ENCODE data around the gene EXOC7.

EXOC7 gene

DNA sequence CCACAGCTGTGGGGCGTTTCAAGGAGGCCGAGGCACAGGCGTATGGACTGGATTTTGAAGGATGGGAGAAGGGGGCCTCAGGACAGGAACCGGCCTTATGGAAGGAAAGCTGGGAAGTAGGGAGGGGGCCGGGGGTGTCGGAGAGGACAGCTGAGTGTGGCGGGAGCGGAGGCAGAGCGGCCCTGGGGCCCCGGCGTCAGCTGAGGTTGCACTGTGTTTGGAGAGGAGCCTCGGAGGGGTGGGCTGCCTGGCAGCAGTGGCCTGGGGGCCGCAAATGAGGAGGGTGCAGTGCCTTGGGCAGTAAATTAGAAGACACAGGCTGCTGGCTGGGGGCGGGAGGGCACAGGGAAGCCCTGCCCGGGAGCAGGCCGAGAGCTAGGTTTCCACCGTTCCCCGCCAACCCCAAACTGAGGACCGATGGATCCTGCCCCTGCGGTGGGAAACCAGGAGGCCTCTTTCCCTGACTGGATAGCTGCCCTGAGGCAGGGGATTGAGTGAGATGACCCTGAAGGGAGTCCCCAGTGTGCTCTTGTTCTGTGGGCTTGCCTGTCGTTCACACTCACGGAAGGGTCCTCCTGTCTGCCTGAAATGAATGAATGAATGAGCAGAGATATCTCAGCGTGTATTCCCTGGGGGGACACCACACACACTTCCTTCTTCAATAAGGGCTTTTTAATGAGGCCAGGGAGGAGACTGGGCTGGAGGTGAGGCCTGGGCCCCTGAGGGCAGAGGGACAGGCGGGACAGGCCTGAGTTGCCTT, 19.0 kb upstream of the EXOC7 start:
- no peak for DNase-seq (ENCODE audit: low spot score)

DNA sequence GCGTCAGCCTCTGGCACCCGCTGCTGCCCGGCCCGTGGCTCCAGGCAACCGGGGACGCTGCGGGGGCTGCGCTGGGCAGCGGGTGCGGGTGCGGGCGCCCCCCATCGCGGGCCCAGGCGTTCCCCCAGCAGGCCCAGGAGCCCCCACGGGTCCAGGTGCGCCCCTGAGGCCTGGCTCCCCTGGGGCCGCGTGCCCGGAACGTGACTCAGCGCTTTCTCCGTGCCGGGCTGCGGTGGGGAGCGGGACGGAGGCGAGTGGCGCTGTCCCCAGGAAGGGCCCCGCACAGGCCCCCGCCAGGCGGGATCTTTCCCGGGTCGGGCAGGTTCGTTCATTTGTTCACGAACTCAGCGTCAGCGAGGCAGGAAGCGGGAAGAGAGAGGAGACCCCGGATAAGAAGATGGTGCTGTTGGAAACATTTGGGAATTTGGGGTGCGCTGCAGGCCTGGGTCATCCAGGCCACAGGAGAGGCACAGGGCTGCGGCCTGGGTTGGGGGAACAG, 18.4 kb upstream of the EXOC7 start:
- no peak for DNase-seq (ENCODE audit: low spot score)

DNA sequence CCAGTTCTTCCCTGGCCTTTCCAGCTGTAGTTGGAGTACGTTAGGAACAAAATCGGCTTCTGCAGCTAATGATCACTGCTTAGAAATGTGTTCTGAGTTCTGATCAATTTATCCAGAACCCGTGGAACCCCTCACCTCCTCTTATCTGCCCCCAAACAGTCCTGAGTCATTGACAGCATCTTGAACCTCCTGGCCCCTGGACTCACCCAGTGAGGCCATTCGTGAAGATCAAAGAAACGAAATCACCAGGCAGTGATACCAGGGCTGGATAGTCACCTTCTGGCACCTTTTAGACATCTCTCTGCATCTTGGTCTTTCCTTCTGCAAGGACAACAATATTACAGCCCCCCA, 17.0 kb upstream of the EXOC7 start:
- no peak for DNase-seq (ENCODE audit: low spot score)

DNA sequence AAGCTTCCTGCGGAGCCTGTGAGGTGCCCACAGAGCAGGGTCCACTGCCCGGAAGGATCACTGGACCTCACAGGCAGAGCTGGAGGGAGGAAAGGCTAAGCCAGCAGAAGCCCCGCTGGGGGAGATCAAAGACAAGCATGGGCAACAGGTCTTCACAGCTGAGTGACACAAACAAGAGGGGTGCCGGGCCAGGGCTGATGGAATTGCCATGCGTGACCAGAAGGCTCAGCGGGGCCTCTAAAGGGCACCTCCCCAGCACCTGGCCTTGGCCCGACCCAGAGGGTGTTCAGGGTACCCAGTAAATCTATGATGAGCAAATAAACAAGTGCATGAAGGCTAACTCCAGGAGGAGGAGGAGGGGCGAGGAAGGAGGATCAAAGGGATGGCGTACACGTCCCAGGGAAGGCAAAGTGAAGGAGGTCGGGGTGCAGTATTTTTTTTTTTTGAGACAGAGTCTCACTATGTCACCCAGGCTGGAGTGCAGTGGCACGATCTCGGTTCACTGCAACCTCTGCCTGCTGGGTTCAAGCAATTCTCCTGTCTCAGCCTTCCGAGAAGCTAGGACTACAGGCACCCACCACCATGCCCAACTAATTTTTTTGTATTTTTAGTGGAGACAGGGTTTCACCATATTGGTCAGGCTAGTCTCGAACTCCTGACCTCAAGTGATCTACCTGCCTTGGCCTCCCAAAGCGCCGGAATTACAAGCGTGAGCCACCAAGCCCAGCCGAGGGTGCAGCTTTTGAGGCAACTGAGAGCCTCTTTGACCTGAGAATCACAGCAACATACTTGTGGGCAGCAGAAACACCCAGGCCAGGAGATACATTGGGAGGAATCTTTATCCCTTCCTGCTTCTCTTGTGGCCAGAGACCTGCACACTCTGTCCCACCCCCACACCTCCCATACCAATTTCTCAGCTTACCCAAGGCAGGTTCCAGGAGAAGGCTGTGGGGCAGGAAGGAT, 16.1 kb upstream of the EXOC7 start:
- DNase-seq (ENCODE audit: low spot score): no peak

DNA sequence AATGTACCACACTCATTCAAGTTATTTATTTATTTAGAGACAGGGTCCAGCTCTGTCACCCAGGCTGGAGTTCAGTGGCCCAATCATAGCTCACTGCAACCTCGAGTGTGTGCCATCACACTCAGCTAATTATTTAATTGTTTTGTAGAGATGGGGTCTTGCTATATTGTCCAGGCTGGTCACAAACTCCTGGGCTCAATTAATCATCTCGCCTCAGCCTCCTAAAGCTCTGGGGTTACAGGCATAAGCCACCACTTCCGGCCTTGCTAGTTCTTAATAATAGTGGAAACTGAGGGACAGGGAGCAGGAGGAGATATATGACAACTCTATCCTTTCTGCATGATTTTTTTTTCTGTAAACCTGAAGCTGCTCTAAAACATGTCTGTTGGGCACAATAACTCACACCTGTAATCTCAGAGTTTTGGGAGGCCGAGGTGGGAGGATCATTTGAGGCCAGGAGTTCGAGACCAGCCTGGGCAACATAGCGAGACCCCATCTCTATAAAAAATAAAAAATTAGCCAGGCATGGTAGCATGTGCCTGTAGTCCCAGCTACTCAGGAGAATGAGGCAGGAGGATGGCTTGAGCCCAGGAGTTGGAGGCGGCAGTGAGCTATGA, 11.7 kb upstream of the EXOC7 start:
- no peak for DNase-seq (ENCODE audit: low spot score)

DNA sequence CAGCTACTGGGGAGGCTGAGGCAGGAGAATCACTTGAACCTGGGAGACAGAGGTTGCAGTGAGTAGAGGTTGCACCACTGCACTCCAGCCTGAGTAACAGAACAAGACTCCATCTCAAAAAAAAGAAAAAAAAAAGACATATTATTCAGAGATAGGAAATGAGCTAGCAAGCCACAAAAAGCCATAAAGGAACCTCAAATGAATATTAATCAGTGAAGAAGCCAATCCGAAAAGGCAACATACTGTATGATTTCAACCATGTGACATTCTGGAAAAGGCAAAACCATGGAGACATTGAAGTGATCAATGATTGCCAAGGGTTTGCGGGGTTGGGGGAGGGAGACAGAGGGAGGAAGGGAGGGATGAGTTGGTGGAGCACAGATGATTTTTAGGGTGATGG, 8.4 kb upstream of the EXOC7 start:
- DNase-seq (ENCODE audit: low spot score): no peak

DNA sequence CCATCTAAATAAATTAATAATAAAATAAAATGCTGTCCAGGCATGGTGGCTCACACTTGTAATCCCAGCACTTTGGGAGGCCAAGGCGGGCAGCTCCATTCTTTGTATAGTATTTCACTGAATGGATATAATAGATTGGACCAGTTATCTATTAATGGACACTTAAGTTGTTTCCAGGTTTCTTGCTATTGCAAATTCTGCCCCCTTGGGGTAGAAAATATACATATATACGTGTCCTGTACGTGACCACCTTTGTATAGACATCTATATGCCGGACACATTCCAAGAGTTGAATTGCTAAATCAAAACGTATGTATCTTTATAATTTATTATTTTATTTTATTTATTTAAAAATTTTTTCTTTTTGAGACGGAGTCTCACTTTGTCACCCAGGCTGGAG, 3.9 kb upstream of the EXOC7 start:
- peak; percentile 59 for DNase-seq (ENCODE audit: low spot score)

DNA sequence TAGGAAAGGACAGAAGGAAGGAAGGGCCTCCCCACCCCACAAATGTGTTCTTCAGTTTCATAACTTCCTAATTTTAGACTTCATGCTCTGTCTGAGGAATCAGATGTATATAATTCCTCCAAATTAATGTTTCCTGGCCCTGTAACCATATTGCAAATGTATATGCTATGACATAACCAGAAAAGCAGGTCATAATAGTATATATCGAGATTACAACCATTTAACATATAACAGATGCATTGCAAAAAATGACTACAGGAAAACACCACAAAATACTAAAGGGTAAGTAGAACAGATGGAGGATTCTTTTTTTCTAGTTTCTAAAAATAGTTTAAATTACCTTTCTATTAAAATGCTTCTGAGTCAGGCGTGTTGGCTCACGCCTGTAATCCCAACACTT, 3.1 kb upstream of the EXOC7 start:
- DNase-seq (ENCODE audit: low spot score): no peak

DNA sequence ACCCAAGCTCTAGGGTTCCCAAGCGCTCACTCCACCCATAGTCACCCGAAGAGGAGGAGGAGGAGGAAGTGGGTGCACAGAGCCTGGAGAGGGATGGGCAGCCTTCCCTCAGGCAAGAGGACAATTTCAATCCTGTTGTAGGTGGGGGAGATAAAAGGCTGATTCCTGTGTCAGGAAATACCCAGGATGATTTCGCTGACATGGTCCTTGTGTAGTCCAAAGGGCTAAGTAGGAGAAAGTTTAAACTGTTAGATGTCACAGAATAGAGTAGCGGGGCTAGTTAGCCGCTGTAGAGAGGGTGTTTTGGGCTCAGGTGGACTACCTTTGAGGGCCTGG, 1.3 kb upstream of the EXOC7 start:
- DNase-seq (ENCODE audit: low spot score): no peak

DNA sequence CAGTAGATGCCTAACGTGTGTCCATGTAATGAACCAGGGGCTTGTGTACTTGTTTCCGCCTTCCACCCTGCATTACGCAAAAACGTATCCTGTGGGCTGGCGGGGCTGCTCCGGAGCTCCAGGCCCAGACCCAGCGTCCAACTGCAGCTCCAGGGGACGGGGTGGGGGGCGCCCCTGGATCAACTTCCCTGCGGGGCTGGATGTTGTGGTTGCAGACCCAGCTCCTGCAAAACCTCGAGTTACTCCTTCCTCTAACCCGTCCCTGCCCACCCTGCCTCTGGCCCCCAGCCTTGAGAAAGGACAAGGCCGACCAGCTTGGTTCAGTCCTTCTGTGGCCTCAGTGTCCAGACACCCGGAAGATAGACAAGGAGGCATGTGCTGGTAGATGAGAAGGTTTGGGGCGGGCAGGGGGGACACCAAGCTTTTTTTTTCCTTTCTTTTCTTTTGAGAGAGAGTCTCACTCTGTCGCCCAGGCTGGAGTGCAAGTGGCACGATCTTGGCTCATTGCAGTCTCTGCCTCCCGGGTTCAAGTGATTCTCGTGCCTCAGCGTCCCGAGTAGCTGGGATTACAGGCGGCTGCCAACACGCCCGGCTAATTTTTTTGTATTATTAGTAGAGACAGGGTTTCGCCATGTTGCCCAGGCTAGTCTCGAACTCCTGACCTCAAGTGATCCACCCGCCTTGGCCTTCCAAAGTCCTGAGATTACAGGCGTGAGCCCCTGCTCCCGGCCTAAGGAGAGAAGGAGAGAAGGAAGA, 731 bp upstream of the EXOC7 start:
- no peak for DNase-seq (ENCODE audit: low spot score)

DNA sequence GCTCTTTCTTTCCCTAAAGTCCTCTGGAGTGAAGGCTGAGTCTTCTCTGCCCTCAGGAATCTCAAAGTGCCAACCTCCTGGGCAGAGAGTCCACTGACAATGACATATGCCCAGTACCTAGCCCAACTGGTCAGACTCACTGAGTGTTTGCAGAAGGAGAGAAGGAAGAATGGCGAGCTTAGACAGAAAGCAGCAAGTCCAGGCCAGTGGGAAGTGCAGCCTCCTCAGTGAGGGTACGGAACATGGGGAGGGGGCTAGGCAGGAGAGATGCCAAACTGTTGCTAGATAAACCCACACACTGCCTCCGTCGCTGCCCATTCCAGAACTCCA, 678 bp downstream of the EXOC7 start:
- no peak for DNase-seq (ENCODE audit: low spot score)

DNA sequence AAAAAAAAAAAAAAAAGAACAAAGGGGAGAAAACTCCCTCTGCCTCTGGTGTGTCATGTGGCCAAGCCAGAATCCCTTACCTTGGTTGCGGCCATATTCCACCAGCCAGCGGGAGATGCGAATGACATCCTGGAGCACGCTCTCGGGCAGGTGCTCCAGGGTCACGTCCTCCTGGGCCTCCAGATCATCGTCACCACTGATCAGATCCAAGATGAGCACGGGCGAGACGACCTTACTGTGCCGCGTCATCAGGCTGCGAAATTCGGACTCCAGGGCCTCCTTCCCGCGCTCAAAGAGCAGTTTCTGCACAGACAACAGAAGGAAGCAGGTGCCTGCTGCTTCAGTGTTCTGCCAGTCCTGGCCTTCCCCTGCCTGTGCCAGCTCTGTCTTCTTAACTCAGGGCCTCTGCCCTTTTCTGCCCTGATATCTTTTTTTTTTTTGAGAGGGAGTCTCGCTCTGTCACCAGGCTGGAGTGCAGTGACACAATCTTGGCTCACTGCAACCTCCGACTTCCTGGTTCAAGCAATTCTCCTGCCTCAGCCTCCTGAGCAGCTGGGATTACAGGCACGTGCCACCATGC, 5.8 kb downstream of the EXOC7 start:
- no peak for DNase-seq (ENCODE audit: low spot score)

DNA sequence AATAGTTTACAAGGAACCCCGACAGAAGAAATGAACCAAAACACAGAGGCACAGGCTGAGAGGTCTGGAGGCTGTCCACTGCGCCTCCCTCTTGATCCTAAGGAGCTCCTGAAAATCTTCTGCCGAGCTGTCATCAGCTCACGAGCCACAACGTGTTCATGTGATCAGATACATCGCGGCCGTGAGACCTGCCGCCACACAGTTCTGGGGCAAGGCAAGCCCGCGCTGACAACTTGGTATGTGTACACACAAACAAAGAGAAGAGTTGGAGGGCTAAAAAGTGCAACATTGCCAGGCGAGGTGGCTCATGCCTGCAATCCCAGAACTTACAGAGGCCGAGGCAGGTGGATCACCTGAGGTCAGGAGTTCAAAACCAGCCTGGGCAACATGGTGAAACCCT, 7.6 kb downstream of the EXOC7 start:
- no peak for DNase-seq (ENCODE audit: low spot score)

DNA sequence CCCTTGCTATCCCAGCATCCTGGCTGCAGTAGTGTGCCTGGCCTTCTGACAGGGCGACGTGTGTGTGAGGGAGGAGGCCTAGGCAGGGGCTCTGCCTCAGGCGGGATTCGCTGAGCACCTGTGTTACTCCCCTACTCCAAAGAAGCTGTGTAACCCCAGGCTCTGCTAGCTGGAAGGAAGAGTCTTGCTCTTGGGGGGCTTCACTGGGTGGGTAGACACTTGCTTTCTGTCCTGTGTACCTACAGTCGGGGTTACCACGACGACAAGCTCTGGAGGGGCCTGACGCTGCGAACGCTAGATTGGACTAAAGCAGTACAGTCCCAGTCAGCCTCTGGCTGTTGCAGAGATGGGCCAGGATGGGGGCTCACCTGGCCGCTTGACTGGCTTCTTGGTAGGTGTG, 9.5 kb downstream of the EXOC7 start:
- no peak for DNase-seq (ENCODE audit: low spot score)

DNA sequence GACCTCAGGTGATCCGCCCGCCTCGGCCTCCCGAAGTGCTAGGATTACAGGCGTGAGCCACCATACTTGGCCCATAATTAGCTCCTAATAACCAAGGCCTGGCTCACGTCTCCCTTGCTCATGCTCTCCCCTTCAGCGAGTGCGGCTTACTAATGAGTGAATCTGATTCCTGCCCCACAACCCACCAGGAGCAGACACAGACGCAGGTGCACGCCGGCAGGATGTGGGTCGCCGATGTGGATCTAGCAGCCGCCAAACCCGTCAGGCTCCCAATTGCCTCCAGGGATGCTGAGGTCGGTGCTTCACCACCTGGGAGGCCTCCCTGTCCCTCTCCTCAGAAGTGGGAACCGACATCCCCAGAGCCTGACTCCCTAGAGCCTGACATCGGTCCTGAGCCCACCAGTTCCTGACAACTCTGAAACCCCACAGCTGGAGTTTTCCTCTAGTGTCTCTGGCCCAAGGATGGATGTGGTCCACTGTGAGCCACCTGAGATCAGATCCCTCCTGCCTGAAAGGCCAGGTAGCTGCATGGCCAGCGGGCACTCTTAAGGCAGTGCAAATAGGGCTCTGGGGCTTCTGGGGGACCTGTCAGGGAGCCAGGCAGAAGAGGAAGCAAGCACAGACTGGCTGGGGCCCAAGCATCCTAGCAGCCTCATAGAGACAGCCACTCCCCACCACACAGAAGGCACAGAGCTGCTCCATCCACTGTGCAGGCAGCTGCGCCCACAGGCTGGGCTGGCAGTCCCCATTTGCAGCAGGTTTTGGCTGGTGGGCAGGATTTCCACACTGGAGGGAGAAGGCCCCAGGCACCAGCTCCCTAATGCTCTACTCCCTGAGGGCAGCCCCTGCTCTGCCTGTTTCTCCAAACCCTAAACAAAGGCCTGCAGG, 10.8 kb downstream of the EXOC7 start:
- no peak for DNase-seq (ENCODE audit: low spot score)

DNA sequence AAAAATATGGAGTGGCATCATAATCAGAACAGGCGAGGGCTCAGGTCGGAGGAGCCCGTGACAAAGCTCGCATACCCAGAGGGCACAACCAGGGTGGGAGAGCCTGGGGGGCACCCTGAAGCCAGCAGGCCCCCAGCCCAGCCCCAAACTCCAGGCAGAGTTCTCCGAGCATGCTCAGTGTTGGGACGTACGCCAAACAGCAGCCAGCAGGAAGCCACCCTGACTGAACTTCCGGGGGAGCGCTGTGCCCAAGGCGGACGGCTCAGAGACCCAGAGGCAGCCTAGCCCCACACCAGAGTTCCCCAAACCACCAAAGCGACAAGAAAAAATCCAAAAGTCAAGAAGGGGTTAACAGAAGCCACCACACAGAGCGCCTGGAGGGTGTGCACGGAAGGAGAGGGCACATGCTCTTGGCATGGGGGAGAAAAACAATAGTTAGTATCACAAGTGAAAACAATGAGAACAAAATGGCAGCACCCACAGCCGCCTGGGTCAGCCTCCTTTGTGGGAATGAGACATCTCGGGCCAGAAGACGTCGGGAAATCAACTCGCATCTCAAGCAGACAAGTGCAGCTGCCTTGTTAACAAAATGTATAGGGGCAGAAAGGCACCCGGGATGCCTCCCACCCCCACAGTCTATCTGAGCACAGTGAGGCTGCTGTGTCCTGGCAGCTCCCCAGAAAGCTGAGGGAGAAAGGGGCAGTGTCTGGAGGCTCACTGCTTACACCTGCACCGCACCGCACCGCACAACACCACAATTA, 11.9 kb downstream of the EXOC7 start:
- no peak for DNase-seq (ENCODE audit: low spot score)

DNA sequence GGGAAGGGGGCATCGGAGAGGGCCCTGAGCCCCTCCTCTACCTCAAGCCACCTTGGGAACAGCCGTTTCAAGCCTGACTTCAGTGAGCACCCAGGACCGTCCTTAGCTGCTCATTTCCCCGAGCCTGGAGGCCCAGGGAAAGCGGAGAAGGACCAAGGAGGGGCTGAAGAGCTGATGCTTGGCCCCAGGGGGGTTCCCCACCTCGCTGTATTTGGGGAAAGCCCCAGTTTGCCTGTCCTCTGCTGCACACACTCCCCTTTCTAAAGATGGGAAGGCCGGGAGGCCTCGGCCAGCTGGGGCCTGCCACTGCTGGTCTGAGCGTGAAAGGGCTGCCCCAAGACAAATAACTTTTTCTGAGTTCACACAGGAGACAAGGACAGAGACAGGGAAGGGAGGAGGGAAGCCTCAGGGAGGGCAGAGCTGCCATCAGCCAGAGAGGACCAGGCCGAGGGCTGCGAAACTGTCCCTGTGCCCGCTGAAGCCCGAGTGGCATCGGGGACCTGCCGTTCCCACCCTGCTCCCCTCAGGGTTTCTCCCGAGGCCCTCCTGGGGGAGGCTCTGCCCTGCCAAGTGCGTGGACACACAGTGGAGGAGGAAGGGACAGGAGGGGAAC, 13.0 kb downstream of the EXOC7 start:
- DNase-seq (ENCODE audit: low spot score): no peak

DNA sequence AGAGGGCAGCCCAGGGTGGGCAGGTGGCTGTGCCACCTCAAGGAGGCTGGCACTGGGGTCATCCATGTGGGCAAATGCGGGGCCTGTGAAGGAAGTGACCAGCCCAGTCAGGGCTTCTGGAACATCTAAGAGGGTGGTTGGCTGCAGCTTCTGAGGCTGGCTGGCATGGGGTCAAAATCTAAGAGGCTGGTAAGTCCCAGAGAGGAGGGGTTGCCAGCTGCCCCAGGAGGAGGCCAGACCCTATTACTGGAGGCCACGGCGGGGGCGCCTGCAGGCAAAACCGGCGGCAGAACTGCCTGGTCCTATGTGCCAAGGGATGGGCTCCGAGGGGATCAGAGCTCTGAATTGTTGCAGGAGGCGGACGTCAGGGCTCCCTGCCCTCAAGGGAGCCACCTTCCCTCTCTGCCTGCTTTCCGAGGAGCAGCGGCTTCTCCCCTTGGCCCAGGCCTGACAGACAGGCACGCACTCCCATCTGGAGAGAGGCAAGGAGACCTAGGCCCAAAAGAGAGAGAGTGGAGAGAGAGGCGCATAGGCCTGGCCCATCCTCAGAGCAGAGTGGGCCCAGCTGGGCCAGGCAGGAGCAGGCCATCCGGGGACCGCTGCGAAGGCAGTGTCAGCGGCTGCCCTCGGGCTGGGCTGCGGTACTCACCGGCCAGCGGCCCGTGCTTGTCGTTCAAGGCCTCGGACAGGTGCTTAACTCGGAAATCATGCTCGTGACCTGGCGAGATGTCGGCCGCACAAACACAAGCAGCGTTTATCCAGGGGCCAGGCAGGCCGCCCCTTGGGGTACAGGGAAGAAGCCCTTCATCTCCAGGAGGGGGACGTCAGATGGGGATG, 13.7 kb downstream of the EXOC7 start:
- no peak for DNase-seq (ENCODE audit: low spot score)
